Measurements from ENCODE around the gene ZNF576. TPM values are rescaled to one million over a fixed set of nuclear protein-coding genes. Genes with fewer than 3 reads are reported as not detected.

Gene ZNF576
- total and polyA plus RNA-seq, 2 of the 13 experiments (the other 11 are each of a cell fraction or from before 2014, with no cell fraction given) = 7.2 to 9.6 TPM

GRCh38 chr19:43639519-43640423 is 43.4 kb downstream of the ZNF576 start, which contains the start of gene CADM4 (continued):
- TF ChIP-seq MED1 (CRISPR knock-in tag; IDR thresholded peaks at IDR 0.05) = no peak
- peak; percentile 88 for TF ChIP-seq MAX (IDR thresholded peaks at IDR 0.05)
- TF ChIP-seq HMGXB4 (CRISPR knock-in tag; IDR thresholded peaks at IDR 0.05; ENCODE audit: borderline replicate concordance in 1 of 2, low read depth in 1 of 2) = 0 out of 4 replicates have a peak, but pooled peaks of 1 of the 2 experiments have one; percentile 39
- no peak for TF ChIP-seq GATAD2A (CRISPR knock-in tag; IDR thresholded peaks at IDR 0.05)
- no peak for TF ChIP-seq IRF1 (CRISPR knock-in tag; IDR thresholded peaks at IDR 0.05; ENCODE audit: low read depth)
- no peak for TF ChIP-seq NFYB (CRISPR knock-in tag; IDR thresholded peaks at IDR 0.05)
- TF ChIP-seq RBM39 (IDR thresholded peaks at IDR 0.05; ENCODE audit: low read depth, low read length, poor library complexity, severe bottlenecking) = no peak
- TF ChIP-seq JUND (CRISPR knock-in tag; IDR thresholded peaks at IDR 0.05) = no peak
- TF ChIP-seq RCOR2 (CRISPR knock-in tag; IDR thresholded peaks at IDR 0.05) = no peak
- TF ChIP-seq BORCS8-MEF2B (CRISPR knock-in tag; IDR thresholded peaks at IDR 0.05) = peak; percentile 84
- no peak for TF ChIP-seq GLMP (CRISPR knock-in tag; IDR thresholded peaks at IDR 0.05; ENCODE audit: borderline replicate concordance)
- no peak for TF ChIP-seq ZNF382 (CRISPR knock-in tag; IDR thresholded peaks at IDR 0.05; ENCODE audit: borderline replicate concordance)
- no peak for TF ChIP-seq ETV6 (CRISPR knock-in tag; conservative IDR thresholded peaks at IDR 0.05)
- TF ChIP-seq SOX13 (IDR thresholded peaks at IDR 0.05) = no peak
- TF ChIP-seq SOX13 (CRISPR knock-in tag; conservative IDR thresholded peaks at IDR 0.05 in 1 of 2, IDR thresholded peaks at IDR 0.05 in 1 of 2) = no peak
- TF ChIP-seq ATRX (CRISPR knock-in tag; IDR thresholded peaks at IDR 0.05; ENCODE audit: borderline replicate concordance) = no peak
- no peak for TF ChIP-seq TMF1 (CRISPR knock-in tag; IDR thresholded peaks at IDR 0.05; ENCODE audit: low read depth)
- TF ChIP-seq CCDC6 (CRISPR knock-in tag; IDR thresholded peaks at IDR 0.05) = no peak
- no peak; the same call in 1 of the 2 replicates for TF ChIP-seq NFE2L1 (CRISPR knock-in tag; IDR thresholded peaks at IDR 0.05; ENCODE audit: borderline replicate concordance)
- 0 out of 2 replicates have a peak, but pooled peaks have one; percentile 54 for TF ChIP-seq ZNF713 (CRISPR knock-in tag; IDR thresholded peaks at IDR 0.05)
- no peak for TF ChIP-seq TOE1 (CRISPR knock-in tag; IDR thresholded peaks at IDR 0.05)
- TF ChIP-seq KAT8 (CRISPR knock-in tag; IDR thresholded peaks at IDR 0.05) = no peak
- no peak for TF ChIP-seq ZBTB43 (CRISPR knock-in tag; conservative IDR thresholded peaks at IDR 0.05)
- TF ChIP-seq JARID2 (CRISPR knock-in tag; IDR thresholded peaks at IDR 0.05; ENCODE audit: insufficient replicate concordance) = no peak
- TF ChIP-seq KAT2B (IDR thresholded peaks at IDR 0.05; ENCODE audit: borderline replicate concordance, low read depth, low read length) = no peak
